GM10266 (cell line): Measurements from ENCODE around the gene UBE4B.

Source experiments
- DNase-seq: peaks from one replicate; pipeline ENCODE4 v3.0.0; 2012; ENCODE audit errors: extremely low spot score
- TF ChIP-seq, protein P1 (sequence below): IDR thresholded peaks from 2 replicates; pipeline ENCODE4 v1.5.1; 2012; ENCODE audit warnings: mild to moderate bottlenecking, low read depth; ENCODE audit not compliant: control insufficient read depth, insufficient read depth; ENCODE audit errors: missing control alignments

The UBE4B gene

DNA sequence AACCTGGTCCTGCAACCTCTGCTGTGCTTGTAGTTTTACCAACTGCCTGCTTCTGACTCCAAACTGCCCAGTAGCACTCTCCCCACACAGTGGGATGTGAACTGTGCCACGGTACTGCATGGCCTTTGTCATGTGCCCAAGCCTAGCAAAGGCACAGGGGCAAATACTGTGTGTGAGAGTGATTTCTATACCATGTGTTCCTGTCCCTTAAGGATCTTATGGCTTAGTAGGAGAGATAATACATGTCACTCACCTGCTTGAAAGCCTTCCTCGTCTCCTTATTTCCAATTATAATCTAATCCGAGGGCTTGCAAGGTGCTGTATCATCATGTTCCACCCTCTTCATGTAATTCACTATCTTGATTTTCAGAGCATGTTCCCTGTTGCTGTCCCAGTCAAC lies 51.3 kb downstream of the UBE4B start:
- TF ChIP-seq, protein P1, sequence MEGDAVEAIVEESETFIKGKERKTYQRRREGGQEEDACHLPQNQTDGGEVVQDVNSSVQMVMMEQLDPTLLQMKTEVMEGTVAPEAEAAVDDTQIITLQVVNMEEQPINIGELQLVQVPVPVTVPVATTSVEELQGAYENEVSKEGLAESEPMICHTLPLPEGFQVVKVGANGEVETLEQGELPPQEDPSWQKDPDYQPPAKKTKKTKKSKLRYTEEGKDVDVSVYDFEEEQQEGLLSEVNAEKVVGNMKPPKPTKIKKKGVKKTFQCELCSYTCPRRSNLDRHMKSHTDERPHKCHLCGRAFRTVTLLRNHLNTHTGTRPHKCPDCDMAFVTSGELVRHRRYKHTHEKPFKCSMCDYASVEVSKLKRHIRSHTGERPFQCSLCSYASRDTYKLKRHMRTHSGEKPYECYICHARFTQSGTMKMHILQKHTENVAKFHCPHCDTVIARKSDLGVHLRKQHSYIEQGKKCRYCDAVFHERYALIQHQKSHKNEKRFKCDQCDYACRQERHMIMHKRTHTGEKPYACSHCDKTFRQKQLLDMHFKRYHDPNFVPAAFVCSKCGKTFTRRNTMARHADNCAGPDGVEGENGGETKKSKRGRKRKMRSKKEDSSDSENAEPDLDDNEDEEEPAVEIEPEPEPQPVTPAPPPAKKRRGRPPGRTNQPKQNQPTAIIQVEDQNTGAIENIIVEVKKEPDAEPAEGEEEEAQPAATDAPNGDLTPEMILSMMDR: no peak
- DNase-seq: no peak

DNA sequence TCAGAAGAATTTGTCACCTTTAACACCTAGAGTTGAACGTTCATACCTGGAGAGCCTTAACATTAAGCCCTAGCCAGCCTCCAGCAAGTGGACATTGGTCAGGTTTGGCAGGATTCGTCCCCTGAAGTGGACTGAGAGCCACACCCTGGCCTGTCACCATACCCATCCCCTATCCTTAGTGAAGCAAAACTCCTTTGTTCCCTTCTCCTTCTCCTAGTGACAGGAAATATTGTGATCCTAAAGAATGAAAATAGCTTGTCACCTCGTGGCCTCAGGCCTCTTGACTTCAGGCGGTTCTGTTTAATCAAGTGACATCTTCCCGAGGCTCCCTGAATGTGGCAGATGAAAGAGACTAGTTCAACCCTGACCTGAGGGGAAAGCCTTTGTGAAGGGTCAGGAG lies 52.3 kb downstream of the UBE4B start:
- TF ChIP-seq, protein P1: no peak
- no peak for DNase-seq

DNA sequence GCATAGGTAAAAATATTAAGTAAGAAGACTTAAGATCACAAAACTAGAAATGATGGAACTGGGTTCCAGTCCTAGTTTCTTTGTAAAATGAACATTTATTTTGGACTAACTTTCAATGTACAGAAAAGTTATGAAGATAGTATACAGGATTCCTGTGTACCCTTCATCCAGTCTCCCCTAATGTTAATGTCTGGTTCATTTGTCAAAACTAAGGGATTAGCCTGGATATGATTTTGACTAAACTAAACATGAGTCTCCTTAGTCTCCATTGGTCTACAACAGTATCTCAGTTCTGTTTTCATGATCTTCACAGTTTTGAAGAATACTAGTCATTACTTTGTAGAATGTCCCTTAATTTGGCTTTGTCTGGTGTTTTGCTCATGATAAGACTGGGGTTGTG lies 54.5 kb downstream of the UBE4B start:
- DNase-seq: no peak
- TF ChIP-seq, protein P1: no peak

DNA sequence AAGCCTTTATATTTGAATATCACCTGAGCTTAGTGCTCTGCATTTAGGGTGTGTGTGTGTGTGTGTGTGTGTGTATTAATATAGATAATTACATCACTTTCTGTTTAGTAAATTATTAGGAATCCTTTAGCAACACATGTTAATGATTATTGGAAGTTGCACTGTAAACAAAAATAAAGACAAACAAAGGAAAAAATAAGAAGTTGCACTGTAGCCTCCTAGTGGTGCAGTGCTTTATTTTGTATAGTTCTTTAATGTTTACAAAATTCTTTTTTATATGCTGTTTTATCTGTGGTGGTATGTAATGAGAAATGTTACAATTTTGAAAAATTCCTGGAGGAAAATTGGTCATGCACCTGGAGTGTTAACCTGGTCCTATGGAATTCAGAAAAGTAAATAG lies 69.2 kb downstream of the UBE4B start:
- no peak for DNase-seq
- TF ChIP-seq, protein P1: no peak

DNA sequence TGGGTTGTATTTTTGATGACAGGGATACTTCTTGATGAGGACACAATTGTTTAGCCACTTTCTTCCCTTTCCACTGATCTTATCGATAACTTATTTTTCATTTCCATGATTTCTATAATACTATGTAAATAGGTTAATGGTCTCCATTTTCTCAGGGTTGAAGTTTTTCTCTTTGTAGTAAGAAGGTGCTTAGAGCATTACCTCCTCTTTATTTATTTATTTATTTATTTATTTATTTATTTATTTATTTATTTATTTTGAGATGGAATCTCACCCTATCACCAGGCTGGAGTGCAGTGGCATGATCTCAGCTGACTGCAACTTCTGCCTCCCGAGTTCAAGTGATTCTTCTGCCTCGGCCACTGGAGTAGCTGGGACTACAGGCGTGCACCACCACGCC lies 70.4 kb downstream of the UBE4B start:
- TF ChIP-seq, protein P1: no peak
- DNase-seq: no peak

DNA sequence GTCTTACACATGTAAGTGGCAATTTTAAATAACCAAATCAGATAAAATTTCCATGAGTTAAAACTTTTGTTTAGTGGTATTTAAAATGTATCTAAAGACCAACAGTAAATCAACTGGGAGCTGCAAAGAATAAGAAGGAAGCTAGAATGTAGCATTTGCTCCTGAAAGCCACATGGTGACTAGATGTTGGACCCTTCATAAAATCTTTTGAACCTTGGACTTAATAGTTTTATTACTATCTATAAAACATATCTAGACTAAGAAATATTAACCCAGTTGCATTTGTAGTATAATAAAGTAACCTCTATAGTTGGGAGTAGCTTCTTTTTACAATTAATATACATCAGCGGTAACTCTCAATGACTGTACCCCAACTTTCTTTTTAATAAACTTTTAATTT lies 72.1 kb downstream of the UBE4B start:
- TF ChIP-seq, protein P1: no peak
- no peak for DNase-seq

DNA sequence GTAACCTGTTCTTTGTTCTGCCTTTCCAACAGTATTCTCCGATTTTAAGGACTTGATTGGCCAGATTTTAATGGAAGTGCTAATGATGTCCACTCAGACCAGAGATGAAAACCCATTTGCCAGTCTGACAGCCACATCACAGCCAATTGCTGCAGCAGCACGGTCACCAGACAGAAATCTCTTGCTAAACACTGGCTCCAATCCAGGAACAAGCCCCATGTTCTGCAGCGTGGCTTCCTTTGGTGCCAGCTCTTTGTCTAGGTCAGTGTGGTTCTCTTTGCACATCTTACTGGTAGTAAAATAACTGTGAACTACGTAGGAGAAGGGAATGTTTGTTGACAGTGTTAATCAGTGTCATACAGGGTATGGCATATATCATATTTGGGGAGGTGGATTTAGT lies 72.7 kb downstream of the UBE4B start:
- no peak for DNase-seq
- TF ChIP-seq, protein P1: no peak
